Stimulated activated CD4-positive, alpha-beta T cell treated with anti-CD3 and anti-CD28 coated beads, Interleukin-2, amount 100 ng/mL, for 48 hours (primary cell): ENCODE data around the gene GUK1.
"Not testable (repeated sequence)": the region's sequence is repeated elsewhere in the genome, so short reads cannot be mapped to it uniquely, and the experiment has no call there.

ENCODE experiments used
- DNase-seq, 2 donors: peaks; one replicate each; pipeline ENCODE4 v3.0.0-alpha.2; 2020

The GUK1 gene

DNA sequence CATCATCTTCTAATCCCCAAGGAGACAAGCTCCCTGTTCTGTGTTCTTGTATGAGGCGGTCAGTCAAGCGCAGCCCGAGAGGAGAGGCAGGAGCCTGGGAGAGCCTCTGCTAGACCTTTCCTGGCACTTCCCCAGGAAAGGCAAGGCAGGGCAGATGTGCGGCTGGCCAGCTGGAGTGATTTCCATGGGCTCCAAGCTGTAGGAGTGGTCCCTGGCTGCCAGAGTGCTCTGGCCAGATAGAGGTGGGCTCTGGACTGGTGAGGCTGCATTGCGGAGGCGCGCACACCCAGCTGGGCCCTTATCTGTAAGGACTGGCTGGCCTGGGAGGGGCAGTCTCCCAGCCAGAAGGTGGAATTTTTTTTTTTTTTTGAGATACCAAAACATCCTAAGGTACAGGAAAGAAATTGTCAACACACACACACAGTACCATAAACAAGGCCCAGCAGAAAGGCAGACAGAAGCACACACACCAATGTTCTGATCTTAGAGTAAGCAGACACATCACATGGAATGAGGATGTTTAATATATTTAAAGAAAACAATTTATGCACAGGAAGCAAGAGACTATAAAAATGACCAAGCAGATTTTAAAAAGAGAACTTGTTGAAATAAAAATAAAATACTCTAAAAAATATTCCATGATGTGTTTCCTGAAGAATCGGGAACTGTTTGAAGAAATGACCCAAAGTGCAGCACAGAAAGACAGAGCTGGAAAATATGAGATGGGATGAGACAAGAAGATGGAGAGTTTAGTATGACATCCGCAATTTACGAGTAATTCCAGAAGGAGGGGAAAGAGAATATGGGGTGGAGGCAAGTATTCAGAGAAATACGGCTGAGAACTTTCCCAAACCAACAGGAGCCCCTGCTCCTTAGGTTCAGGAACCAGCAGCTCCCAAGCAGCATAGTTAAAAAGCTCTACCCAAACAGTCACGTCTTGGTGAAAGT, 38.9 kb downstream of the GUK1 start:
- DNase-seq = no peak

DNA sequence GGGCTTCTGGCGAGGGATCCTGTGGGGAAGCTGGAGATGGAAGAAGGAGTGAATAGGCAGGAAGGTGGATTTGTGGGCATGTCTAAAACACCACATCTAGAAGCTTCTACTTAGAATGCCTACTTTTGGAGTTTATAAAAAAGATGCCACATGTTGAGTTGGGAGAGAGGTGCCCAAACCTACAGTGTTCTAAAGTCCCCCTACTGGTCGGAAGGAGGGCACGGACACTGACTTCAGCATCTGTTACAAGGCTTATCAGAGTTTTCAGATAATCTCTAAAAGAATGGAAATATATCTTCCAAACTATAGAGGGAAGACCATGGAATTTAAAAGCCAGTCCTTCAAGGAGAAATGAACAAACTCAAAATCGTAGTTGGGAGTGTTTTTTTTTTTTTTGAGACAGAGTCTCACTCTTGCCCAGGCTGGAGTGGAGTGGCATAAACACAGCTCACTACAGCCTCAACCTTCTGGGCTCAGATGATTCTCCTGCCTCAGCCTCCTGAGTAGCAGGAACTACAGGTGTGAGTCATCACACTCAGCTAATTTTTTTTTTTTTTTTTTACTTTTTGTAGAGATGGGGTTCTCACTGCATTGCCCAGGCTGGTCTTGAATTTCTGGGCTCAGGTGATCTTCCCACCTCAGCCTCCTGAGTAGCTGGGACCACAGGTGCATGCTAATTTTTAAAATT, 40.3 kb downstream of the GUK1 start:
- DNase-seq = no peak

DNA sequence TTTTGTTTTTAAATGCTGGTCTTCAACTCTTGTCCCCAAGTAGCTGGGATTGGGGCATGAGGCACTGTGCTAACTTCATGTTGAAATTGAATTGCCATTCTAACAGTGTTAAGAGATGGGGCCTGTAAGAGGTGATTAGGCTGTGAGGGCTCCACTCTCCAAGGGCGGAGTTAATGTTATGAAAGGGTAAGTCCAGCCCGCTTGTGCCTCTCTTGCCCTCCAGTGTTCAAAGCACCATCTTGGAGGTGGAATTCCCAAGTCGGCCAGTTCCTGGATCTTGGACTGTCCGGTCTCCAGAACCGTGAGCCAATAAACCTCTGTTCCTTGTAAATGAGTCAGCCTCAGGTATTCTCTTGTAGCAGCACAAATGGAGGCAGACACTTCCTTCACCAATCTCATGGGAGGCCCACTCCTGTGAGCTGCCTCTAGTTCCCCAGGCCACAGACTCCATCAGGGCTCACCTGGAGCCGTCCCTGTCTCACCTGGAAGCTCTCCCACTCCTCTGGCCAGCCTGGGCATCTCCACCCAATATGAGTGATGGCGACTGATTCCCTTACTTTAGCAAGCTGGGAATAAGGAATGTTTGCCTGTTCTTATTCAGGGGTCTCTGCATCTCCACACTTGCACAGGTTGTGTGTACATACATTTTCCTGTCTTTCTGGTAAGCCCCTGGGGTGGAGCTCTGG, 41.0 kb downstream of the GUK1 start:
- no peak for DNase-seq

DNA sequence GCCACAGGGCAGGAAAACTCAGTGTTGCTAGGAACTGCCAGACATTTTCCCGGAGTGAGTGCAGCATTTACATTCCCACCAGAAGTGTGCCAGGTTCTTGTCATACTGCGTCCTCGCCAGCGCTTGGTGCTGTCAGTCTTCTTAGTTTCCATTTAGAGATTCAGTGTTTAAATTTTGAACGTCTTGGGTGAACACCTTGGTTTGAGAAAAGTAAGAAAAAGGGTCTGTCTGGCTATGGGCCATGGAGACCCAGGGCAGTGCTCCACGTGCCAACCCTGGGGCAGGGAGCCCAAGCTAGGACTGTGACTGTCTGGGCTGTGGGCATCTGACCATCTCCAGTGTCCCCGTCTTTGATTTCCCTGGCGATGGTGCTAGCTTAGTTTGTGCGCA, 41.6 kb downstream of the GUK1 start:
- DNase-seq = no peak

DNA sequence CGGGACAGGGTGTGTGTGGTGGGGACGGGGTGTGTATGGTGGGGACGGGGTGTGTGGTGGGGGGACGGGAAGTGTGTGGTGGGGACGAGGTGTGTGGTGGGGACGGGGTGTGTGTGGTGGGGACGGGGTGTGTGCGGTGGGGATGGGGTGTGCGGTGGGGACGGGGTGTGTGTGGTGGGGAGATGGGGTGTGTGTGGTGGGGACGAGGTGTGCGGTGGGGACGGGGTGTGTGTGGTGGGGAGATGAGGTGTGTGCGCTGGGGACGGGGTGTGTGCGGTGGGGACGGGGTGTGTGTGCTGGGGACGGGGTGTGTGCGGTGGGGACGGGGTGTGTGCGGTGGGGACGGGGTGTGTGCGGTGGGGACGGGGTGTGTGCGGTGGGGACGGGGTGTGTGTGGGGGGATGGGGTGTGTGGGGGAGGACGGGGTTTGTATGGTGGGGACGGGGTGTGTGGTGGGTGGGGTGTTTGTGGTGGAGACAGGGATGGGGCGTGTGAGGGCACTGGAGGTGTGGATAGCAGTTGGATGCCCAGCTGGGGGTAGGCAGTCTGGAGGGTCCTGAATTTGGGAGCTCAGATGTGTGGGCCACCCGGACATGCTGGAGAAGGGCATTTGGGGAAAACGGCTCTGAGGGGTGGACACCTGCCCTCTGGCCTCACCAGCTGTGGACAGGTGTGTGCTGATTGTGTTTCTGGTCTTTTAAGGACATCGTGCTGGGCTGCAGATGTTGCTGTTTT, 42.4 kb downstream of the GUK1 start:
- no peak for DNase-seq

DNA sequence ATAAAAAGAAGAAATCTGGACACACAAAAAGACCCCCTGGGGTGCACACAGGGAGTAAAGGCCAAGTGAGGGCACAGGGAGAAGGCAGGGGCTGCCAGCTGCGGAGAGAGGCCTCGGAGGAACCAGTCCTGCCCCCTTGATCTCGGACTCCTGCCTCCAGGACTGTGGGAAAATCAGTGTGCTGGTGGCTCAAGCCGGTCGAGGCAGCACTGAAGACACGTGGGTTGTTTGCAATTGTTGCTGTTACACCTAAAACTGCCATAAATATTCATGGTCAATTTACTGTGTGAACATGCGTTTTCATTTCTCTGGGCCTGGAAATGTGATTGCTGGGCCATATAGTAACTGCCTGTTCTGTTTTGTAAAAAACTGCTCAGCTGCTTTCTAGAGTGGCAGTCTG, 44.1 kb downstream of the GUK1 start:
- no peak for DNase-seq

DNA sequence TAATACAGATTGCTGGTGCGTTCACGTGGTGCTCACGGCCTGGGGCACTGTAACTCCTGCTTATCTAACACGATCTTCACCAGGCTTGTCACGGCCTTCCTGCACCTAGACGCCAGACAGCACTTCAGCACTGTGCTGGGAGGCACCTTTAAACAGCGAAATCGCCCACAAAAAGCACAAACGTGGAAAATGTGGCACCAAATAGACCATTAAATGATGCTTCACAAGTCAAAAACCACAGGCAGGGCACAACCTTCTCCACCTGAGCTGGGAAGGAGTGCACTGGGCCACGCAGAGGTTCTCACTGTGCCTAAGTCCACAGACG, 45.5 kb downstream of the GUK1 start:
- no peak for DNase-seq

DNA sequence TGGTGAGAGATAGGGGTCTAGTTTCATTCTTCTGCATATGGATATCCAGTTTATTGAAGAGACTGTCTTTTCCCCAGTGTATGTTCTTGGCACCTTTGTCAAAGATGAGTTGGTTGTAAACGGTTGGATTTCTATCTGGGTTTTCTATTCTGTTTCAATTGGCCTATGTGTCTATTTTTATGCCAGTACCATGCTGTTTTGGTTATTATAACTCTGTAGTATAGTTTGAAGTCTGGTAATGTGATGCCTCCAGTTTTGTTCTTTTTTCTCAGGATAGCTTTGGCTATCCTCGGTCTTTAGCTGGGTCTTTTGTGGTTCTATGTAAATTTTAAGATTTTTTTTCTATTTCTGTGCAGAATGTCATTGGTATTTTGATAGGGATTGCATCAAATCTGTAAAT, 48.2 kb downstream of the GUK1 start:
- not testable (repeated sequence) for DNase-seq

DNA sequence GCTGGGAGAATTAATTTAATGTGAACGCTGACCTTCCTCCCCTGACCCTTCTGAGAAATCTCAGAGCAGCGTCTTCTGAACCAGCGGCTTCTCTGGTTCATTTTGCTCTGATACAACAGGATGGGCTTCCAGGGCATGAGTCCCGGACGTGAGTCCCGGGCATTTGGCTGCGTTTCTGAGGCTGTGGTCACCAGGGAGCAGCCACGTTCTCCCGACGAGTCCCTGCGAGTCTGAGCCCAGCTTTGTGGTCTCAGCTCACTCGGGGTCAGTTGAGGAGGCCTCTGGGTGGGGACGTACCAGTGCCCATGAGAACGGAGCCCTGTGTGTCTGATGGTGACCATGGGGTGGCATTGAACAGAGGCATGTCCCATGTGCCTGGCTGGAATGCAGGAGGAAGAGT, 50.1 kb downstream of the GUK1 start:
- no peak for DNase-seq

DNA sequence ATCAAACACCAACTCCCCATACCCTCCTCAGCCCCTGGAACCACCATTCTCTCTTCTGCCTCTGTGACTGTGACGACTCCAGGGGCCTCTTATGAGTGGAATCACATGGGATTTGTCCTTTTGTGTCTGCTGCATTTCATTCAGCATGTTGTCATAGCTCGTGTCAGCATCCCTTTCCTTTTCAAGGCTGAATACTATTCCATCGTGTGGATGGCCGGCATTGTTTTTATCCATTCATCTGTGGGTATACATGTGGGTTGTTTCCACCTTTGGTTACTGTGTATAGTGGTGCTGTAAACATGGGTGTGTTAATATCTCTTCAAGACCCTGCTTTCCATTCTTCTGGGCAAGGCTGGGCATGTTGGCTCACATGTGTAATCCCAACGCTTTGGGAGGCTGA, 50.7 kb downstream of the GUK1 start:
- no peak for DNase-seq

DNA sequence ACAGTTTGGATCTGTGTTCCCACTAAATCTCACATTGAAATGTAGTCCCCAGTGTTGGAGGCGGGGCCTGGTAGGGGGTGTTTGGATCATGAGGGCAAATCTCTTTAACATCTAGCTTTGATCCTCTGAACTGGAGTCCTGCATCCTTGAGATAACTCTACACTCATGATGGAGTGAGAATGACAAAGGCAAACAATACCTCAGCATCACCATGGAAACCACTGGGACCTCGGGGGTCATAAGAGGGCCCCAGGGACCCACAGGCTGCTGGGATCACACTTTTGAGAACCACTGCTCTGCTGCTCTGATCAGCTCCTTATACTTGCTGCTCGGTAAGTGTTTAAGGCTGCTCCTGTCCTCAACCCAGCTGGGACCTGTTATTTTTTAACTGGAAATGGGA, 54.4 kb downstream of the GUK1 start:
- no peak for DNase-seq

DNA sequence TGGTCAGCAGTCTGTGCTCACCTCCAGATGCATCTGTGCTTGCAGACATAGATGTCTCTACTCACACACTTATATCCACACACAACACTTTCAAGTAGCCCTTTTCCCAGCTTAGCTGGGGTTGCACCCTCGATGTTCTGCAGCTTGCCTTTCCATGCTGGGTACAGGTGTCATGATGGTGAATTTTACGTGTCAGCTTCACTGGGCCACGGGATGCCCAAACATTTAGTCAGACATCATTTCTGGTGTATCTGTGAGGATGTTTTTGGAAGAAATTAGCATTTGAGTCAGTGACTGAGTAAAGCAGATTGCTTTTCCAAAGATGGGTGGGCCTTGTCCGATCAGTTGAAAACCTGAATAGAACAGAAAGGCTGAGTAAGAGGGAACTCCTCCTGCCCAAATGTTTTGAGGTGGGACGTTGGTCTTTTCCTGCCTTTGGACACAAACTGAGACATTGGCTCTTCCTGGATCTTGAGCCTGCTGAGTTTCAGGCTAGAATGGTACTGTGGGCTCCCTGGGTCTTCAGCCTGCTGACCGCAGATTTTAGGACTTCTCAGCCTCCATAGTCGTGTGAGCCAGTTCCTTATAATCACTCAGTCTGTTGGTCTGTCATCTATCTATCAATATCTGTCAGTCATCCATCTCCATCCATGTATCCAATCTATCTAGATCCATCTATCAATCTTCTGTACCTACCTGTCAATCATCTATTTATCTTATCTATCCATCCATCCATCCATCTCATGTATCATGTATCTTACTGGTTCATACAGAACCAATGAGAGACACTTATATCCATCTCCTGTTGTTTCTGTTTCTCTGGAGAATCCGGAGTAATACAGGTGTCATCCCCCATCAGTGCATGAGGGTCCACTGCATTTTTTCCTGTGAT, 55.1 kb downstream of the GUK1 start:
- DNase-seq = no peak

DNA sequence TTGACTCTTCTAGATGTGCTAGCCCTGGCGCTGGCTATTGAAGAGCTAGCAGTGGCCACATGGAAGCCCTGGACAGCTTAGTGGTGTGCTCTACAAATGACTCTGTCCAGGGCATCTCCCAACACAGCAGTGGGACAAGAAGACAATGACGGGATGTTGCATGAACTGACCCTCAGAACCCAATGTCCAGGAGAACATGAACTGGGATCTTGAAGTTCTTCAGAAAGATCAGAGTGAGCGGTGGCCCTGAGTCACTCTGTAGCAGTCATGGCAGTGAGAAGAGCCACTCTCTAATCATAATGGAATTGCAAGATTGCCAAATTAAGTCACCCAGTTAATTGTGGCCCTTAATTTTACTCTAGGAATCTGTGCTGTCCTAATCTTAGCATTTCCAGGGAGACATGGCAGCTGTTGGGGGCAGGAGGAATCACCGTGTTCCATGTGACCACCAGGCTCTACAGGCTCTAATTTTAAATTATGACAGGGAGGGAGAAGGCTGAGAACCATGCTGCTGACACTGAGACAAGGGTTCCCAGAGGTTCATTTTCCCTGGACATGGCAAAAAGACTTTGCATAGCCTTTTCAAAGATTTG, 57.6 kb downstream of the GUK1 start:
- no peak for DNase-seq
